GM21390 (cell line): ENCODE results near the gene C17orf78.
A peak's percentile ranks its signal among the peaks of the same experiment; 100 is the strongest.
"Not testable (repeated sequence)": the region's sequence is repeated elsewhere in the genome, so short reads cannot be mapped to it uniquely, and the experiment has no call there.

Source experiments
- ATAC-seq: cut with Tn5 transposase; IDR thresholded peaks from one replicate; pipeline ENCODE4 v1.9.1; 2021; ENCODE audit not compliant: unreplicated experiment

Gene C17orf78

DNA sequence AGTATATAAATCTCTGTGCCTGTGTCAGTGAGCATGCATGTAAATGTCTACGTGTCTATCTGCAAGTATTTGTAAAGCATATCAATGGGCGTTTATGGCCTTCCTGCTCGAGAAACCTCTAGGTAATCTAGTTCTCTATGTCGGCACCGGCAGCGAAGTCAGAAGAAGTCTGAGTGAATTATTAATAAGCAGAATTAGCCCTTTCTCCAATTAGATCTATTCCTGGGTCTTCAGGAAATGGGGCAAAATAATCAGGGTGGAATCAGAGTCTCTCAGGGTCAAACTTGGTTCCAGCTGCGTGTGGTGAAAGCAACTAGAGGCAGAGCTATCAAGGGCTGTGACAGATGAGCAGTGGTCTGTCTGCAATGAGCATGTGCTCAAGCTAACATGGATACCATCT, at the start of gene C17orf78:
C17orf78 (plus strand) TSS at position 280 of the 400 bp plus-strand sequence; CDS start at position 388, 108 bp downstream.
- no peak for ATAC-seq

DNA sequence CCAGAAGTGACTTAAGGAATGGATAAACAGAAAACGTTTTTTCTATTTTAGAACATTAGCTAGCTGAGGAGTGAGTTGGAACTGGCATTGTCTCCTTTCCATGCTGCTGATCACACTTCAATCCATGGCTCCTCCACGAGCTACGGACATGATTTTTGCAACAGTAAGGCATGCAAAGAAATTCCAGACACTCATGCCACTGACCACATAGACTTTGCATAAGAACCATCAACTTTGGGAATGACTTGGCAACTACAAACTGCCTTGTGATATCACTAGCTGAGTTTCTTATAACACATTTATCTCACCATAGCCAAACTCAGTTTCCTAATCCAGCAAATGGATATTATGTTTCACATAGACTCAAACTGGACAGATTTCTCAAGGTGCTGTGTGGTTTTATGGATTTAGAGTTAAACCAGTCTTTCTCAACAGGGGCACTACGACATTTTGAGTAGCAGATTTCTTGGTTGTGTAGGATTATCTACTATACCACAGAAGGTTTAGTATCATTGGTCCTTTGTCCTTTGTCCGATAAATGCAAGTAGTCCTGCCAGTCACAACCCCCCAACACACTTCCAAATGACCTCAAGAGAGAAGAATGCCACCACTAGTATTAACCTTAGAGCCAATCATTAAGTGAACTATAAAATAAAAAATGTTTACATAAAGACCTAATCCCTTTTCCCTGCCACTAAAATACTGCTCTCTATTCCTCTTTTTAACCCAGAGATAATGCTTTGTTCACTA, 48.3 kb upstream of the C17orf78 start:
- ATAC-seq = no peak

DNA sequence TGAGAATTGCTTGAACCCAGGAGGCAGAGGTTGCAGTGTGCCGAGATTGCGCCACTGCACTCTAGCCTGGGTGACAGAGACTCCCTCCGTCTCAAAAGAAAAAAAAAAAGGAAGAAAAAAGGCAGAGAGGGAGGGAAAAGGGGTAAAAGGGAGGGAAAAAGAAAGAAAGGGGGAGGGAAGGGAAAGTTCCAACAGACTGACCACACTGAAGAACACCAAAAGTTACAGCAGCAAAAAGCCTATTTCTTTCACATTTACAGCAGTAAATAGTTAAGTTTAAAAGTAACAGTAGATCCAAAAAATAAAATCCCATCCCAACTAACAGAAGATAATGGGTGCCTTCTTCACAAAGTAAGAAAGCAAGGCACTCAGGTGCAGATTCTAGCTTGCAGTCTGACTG, 36.9 kb upstream of the C17orf78 start:
- ATAC-seq = no peak

DNA sequence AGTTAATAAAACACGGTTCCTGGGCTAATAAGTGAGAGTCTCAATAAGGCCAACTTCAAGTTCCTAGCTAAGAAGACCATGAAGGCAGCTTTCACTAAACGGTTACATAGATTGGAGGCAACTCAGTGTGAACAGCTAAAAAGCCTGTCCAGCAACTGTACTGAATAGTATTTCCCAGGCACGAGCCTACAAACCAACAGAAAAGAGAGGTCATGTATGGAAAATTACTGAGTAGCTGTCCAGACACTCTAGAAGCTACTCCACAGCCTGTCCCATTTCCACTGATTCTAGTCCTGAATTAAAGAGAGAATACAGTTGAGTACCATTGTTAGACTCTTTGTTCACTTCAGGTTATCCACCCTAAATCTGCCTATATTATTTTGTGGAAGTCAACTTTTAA, 36.5 kb upstream of the C17orf78 start:
- ATAC-seq = no peak

DNA sequence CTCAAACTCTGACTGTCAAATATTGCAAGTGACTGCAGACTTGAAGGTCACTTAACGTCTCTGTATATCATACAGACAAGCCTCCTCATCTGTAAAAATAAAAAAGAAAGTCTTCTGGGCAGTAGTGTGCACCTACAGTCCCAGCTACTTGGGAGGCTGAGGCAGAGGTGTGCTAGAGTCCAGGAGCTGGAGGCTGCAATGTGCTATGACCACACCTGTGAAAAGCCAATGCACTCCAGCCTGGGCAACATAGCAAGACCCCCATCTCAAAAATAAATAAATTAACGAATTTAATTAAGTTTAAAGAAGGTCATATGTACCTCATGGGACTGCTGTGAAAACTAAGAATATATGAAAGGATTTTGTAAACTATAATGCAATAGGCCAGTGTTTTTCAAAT, 35.0 kb upstream of the C17orf78 start:
- ATAC-seq = no peak

DNA sequence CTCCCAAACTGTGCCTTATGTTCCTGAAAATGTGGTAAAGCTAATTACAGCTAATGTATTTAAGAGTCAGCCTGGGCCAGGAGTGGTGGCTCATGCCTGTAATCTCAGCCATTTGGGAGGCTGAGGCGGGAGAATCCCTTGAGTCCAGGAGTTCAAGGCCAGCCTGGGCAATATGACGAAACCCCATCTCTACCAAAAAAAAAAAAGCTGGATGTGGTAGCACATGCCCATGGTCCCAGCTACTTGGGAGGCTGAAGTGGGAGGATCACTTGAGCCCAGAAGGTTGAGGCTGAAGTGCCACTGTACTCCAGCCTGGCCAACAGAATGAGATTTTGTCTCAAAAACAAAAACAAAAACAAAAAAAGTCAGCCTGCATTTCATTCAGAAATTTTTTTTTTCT, 33.2 kb upstream of the C17orf78 start:
- ATAC-seq = no peak

DNA sequence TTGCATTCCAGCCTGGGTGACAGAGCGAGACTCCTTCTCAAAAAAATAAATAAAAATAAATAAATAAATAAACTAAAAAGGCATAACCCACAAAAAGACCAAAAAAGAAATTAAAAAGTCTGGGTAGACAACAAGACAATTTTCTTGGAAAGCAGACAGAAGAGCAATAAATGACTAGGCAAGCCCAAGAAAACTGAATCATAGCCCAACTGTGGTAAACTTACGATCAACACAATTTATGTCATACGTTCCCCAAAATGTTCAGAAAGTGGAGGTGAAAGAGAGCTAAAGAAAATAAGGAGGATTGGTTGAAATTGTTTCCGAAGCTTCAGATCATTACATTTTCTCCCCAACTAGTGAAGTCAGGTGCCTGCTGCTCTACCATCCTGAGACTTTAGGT, 31.3 kb upstream of the C17orf78 start:
- no peak for ATAC-seq

DNA sequence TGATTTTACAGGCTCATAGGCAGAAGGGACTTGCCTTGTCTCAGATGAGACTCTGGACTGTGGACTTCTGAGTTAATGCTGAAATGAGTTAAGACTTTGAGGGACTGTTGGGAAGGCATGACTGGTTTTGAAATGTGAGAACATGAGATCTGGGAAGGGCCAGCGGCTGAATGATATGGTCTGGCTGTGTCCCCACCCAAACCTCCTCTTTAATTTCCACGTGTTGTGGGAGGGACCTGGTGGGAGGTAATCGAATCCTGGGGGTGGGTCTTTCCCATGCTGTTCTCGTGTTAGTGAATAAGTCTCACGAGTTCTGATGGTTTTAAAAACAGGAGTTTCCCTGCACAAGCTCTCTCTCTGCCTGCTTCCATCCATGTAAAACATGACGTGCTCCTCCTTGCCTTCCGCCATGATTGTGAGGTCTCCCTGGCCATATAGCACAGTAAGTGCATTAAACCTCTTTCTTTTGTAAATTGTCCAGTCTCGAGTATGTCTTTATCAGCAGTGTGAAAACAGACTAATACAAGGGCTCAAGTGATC, 28.9 kb upstream of the C17orf78 start:
- ATAC-seq = not testable (repeated sequence)

DNA sequence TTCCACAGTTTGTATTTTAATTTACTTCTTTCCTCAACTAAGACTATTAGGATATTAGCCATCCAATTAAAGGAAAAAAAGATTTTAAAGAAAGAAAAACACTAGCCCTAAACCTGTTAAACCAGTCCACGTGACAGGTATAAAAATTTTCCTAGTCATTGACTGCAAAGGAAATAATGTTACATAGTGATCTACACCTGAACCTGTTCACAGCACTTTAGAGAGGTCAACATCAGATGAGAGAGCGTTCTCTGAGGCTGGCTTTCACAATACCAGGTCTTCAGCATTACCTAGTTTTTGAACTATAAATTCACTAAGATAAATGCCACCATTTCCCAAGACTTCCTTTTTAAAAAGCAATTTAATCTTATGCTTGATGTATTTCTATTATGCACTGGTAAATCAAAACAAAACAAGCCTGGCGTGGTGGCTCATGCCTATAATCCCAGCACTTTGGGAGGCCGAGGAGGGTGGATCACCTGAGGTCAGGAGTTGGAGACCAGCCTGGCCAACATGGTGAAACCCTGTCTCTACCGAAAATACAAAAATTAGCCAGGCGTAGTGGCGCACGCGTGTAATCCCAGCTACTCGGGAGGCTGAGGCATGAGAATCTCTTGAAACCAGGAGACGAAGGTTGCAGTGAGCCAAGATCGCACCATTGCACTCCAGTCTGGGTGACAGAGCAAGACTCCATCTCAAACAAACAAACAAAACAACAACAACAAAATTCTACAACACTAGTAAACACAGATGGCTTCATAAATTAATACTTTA, 18.8 kb upstream of the C17orf78 start:
- not testable (repeated sequence) for ATAC-seq

DNA sequence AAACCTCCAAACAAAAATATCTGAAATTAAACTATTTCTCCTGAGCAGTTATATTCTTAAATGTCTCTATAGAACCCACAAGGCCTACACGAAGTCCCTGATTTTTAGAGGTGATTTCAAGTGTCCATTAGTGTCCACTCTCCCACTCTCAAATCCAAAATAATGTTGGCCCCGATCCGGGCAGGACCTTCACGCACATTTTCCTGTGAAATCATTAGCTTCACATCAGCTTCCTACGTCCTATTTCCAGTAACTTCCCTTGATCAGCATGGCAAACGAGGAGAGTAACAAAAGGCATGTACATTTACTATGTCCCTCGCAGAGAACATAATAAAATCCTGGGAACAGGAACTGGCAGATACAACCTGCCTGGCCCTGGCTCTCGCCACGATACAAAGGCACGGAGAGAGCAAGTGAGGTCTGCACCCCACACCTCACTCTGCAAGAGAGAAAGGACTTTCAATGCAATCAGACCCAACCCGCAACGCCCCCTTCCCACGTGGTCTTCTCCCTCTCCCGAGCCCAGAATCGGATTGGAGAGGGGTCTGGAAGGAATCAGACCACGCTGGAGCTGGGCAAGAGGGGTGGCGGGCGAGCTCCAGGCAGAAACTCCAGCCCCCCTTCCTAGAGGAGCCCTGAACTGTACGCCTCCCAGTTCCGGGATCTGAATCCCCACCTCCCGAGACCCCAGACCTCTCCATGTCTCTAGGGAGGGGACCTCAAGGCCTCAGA, 17.5 kb upstream of the C17orf78 start:
- peak; percentile 6 for ATAC-seq

DNA sequence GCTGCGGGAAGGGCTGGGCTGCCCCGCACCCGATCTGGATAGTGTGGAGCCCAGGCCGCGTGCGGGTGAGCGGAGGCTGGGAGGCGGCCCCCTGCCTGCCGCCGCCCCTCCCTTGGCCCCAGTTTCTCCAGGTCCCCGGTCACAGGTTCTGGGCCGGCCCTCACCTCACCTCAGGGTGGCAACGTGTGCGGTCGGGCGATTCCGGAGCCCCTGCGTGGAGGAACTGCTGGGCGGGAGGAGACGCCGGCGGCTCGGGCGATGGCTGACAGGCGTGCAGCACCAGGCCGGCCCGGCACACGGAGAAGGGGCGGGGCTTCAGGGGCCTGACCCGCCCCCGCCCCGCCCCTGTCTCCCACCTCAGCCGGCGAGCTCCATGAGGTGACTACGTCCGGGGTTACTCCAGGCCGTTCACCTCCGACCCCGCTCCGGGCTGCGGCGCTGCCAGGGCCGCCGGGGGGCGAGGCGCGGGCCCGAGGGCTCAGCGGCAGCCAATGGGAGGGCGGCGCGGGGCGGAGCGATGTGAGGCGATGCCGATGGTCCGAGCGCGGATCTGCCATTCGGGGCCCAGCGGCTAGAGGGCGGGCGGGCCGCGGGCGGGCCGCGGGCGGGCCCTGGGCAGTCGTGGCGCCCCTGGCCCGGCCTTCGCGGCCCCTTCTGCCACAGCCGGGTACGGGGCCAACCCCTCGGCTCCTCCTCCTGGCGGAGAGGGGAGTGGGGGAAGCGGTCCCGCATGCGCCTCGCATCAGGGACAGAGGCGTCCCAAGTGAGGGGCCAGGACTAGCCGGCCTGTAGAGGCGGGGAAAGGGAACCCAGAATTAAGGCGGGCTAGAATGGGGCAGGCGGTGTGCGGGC, 16.7 kb upstream of the C17orf78 start:
- ATAC-seq = peak; percentile 90

DNA sequence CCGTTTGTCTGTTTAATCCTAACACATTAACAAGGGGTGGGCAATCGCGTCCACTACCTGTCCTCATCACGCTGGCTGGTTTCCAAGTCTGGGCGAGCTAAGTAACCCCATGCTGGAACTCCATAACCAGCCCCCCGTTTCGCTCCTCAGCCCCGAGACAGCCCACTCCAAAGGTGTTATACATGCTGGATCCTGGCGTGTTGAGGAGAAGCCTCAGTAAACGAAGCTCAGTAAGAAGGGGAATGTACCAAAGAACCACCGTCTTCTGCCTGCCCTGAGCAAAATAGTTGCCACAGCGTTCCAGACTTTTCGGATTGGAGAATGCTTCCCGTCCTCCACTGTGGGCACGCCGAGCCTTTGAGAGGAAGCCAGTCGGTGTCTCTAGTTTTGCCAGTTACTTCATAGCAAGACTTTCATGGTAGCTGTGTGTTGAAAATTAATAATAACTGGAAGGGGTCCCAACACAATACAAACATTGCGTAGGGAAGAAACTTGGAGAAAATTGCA, 16.1 kb upstream of the C17orf78 start:
- ATAC-seq = no peak

DNA sequence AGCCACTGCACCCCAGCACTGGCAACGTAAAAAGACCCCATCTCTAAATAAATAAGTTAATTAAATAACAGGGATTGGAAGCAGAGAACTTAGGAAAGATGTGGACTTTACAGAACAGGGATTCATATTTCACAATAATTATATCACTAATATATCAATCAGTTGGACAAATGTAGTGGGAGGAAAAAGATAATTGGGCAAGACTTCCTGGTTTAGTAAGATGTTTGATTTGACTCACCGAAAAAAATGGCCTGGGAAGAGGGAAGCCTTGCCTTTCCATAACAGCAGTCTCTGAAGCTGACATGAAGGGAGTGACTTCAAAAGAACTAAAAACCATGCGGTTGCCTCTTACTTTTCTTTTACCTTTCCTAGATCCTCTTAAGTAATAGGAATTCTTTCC, 15.2 kb upstream of the C17orf78 start:
- no peak for ATAC-seq

DNA sequence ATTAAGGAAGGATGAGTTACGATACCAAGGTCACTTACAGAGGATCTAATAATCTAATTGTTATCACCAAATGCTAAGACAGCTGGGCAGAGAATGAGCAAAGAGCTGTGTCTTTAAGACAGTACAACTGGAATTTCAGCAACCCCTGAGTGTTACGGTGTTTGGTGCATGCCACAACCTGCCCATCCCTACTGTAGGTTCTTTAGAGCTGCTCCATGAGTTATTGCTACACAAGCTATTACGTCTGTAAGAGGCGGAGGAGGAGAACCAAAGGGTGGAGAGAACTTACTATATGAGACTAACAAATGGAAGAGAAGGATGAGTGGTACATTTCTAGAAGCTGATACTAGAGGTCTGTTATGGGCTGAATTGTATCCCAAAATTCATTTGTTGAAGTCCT, 14.2 kb upstream of the C17orf78 start:
- ATAC-seq = no peak

DNA sequence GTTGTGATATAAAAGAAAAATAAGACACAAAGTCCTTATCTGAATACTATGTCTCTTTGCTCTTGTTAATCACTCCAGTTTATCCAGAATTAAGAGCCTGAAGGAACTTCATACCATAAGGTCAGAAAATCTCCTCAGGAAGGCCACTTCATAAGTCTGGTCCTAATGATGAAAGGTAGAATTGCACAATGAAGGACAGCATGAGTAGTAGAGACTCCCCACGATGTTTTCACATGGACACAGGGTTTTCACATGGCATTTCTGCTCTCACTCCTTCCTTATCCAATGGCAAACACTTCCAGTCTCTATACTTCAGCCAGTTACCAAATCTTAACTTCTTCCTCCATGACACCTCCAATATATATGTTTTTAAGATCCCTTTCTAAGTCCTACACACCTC, 10.2 kb upstream of the C17orf78 start:
- no peak for ATAC-seq

DNA sequence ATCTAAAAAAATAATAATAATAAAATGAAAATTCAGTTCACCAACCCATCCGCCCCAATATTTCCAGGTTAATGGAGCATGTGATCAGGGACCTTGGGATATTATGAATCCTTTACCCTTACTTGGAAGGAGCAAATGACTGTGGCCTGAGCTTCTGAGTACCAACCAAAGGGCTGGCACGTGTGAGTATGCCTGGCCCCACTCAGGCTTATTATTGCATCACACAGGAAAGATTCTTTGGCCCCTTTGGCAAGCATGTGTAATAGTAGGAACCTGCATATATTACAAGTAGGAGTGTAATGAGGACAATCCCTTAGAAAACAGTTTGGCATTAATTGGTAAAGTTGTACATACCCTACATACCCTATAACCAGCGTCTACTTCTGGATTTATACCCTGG, 7.2 kb upstream of the C17orf78 start:
- no peak for ATAC-seq

DNA sequence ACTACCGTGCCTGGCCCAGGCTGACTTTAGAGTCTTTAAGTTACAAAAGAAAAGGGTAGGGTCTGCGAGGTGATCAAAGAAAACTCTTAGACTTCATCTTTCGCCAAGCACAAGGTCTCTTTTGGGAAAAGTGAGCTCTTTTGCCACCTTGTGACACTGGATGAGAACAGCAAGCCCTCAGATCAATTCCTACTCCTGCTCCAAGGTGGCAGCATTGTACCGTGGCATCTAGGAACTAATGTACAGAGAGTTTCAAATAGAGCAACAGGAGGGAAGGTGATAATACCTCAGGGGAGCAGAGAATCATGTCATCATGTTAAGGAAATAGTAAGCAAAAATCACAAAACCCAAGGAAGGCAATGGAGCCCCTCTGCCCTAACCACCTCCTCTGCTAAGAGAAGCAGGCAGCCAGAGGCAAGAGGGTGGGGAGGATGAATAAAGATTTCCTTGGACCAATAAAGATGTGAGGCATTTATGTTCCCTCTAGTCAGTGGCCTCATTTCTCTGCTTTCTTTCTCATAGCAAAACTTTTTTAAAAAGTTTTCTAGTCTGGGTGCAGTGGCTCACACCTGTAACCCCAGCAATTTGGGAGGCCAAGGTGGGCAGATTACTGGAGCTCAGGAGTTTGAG, 2.1 kb upstream of the C17orf78 start:
- ATAC-seq = no peak

DNA sequence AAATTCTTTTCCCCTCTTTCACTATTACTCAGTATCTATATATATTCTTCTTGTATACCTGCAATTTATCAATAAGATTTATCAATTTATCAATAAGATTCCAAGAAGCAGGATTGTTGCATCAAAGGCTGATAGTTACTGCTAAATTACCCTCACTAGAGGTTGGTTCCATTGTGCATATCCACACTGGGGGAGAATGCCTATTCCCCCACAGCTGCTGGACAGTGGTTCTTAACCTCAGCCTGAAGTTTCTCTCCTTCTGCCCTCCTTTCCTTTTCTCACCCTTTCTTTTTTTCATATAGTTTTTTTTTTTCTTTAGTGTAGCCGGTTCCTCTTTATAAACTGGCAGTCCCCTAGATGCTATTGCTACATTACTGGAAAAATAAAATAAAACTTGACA, 6.3 kb downstream of the C17orf78 start:
- ATAC-seq = no peak

DNA sequence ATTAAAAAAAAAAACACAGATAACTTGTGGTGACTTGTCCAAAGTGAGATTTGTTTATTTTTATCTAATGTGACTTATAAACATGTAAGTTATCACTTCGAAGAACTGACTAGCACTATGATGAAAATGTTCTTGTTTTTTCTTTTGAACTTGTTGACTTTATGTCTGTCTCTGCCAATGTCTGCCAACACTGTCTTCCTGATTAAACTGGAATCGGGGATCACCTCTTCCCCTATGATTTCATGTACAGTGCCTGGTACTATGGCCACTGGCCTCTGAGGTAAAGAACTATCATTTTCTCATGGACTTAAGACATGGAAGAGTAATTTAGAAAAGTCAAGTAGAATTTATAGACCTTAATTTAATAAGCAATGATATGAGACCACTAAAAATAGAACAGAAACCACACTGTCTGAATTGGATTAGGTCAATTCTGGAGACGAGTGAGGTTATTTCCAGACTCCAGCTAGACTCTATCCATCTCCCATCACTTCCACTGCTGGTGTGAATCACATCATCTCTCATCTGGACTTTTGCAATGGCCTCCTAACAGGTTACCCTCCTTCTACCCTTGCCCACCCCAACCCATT, 8.9 kb downstream of the C17orf78 start:
- ATAC-seq = no peak
